ENCODE results near the gene LTBP1.

LTBP1 gene

DNA sequence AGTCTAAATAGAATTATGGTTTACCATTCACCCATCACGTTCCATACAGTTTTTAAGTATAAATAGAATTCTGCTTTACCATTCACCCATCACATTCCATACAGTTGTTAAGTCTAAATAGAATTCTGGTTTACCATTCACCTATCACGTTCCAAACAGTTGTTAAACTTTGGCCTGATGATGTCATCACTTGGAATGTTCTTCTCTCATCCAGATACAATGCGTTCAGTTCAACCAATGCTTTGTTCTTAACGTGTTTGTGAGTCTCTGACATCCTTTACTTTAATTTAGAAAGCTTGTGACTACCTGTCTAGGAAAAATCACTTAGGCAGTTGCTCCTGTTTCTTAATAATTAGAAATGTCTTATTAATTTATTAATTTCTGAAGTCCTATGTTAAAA, 293.4 kb downstream of the LTBP1 start:
- no peak overlapping the region for H3K18ac ChIP-seq (ENCODE audit: low read length)
- no peaks in the 10 kb centered on the region for H3K79me2 ChIP-seq (ENCODE audit: control insufficient read depth, insufficient read depth, low read length, poor library complexity)
- no peak overlapping the region for H2BK120ac ChIP-seq (ENCODE audit: insufficient read depth, low read length, poor library complexity)
- no peaks in the 10 kb centered on the region for H3K9me3 ChIP-seq (ENCODE audit: insufficient read depth, low read depth, low read length)
- no peak overlapping the region for H3K27ac ChIP-seq (ENCODE audit: low read depth, low read length)
- H4K91ac ChIP-seq (ENCODE audit: low read depth, low read length): no peak overlapping the region
- H2BK12ac ChIP-seq (ENCODE audit: low read length): no peak overlapping the region
- H2AK5ac ChIP-seq (ENCODE audit: low read length): no peak overlapping the region
- H3K14ac ChIP-seq (ENCODE audit: low read length): no peak overlapping the region
- no peaks in the 10 kb centered on the region for H3K36me3 ChIP-seq (ENCODE audit: control insufficient read depth in 1 of 2, insufficient read depth in 2 of 2, low read length in 2 of 2)
- H4K12ac ChIP-seq (ENCODE audit: low read depth, low read length): no peak overlapping the region
- H3K4me3 ChIP-seq (ENCODE audit: low read depth, low read length): no peak overlapping the region
- no peak overlapping the region for H3K4me2 ChIP-seq (ENCODE audit: low read length)
- no peaks in the 10 kb centered on the region for H3K27me3 ChIP-seq (ENCODE audit: insufficient read depth, low read length)
- H3K4me1 ChIP-seq (ENCODE audit: control insufficient read depth in 1 of 2, insufficient read depth in 2 of 2, low read length in 2 of 2): no peaks in the 10 kb centered on the region
- no peaks in the 10 kb centered on the region for H3K79me1 ChIP-seq (ENCODE audit: low read length)
- no peak overlapping the region for H3K4ac ChIP-seq (ENCODE audit: low read depth, low read length)
- WGBS (ENCODE audit: extremely low coverage, insufficient coverage, insufficient read length): no CpG with 5 or more reads among the region's 4 CpGs
- no peak overlapping the region for H2BK5ac ChIP-seq (ENCODE audit: low read depth, low read length, poor library complexity)
- no peak overlapping the region for H3K23ac ChIP-seq (ENCODE audit: low read length)
- no peak overlapping the region for H4K8ac ChIP-seq (ENCODE audit: low read depth, low read length)
- no peak overlapping the region for H3K9ac ChIP-seq (ENCODE audit: low read length)
- DNase-seq: peak; percentile 54 to 93
- H2AFZ ChIP-seq (ENCODE audit: insufficient read depth, low read length, poor library complexity): no peak overlapping the region

DNA sequence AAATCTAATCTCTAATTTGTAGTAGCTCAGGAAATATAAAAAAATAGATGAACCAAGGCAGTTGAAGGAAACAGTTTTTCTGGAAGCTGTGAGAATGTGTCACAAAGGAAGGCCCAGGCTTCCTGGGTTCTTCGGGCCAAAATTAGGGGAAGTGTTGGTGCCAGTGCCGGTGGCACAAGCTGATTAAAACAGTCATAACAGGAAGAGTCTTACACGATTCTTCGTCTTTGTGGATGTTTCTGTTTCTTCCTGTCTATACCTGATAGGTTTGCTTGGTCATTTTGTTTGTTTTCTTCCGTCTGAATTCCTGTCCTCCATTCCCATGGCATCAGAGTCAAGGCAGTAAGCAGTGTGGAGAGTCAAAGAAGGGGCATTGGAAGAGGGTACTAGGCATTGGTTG, 294.3 kb downstream of the LTBP1 start:
- Histone ChIP-seq H3K27ac (ENCODE audit: low read depth, low read length) (no peak overlapping the region), H2AK5ac (ENCODE audit: low read length) (no peak overlapping the region), H2BK12ac (ENCODE audit: low read length) (no peak overlapping the region), H3K4ac (ENCODE audit: low read depth, low read length) (no peak overlapping the region), H2AFZ (ENCODE audit: insufficient read depth, low read length, poor library complexity) (no peak overlapping the region), H3K14ac (ENCODE audit: low read length) (no peak overlapping the region), H4K12ac (ENCODE audit: low read depth, low read length) (no peak overlapping the region), H3K4me3 (ENCODE audit: low read depth, low read length) (no peak overlapping the region), H3K79me1 (ENCODE audit: low read length) (no peaks in the 10 kb centered on the region), H3K79me2 (ENCODE audit: control insufficient read depth, insufficient read depth, low read length, poor library complexity) (no peaks in the 10 kb centered on the region), H3K23ac (ENCODE audit: low read length) (no peak overlapping the region), H2BK120ac (ENCODE audit: insufficient read depth, low read length, poor library complexity) (no peak overlapping the region), H4K8ac (ENCODE audit: low read depth, low read length) (no peak overlapping the region), H3K36me3 (ENCODE audit: control insufficient read depth in 1 of 2, insufficient read depth in 2 of 2, low read length in 2 of 2) (no peaks in the 10 kb centered on the region), H3K4me2 (ENCODE audit: low read length) (no peak overlapping the region), H3K27me3 (ENCODE audit: insufficient read depth, low read length) (no peaks in the 10 kb centered on the region), H3K9me3 (ENCODE audit: insufficient read depth, low read depth, low read length) (no peaks in the 10 kb centered on the region), H3K9ac (ENCODE audit: low read length) (no peak overlapping the region), H4K91ac (ENCODE audit: low read depth, low read length) (no peak overlapping the region), H3K18ac (ENCODE audit: low read length) (no peak overlapping the region), H2BK5ac (ENCODE audit: low read depth, low read length, poor library complexity) (no peak overlapping the region), H3K4me1 (ENCODE audit: control insufficient read depth in 1 of 2, insufficient read depth in 2 of 2, low read length in 2 of 2) (no peaks in the 10 kb centered on the region)
- no peak for DNase-seq
- WGBS (ENCODE audit: extremely low coverage, insufficient coverage, insufficient read length): no CpG with 5 or more reads among the region's 5 CpGs

DNA sequence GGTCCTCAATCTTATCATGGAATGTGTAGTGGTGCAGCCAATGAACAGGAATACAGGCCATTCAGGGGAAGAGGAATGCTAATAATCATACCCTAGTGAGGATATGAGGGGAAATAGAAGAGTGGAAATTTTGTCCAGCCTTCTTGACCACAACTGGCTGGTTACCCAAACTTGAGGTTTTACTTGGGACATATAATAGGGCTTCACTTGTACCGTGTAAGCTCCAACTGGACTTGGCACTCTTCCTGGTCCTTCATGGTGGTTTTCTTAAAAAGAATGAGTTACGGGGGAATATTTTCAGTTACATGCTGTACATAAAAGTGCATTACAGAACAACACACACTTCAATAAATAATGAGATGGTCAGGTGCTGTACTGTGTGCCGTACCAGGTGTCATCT, 294.8 kb downstream of the LTBP1 start:
- no peak overlapping the region for H3K23ac ChIP-seq (ENCODE audit: low read length)
- no peak overlapping the region for H3K4me2 ChIP-seq (ENCODE audit: low read length)
- no peak for DNase-seq
- no peak overlapping the region for H3K27ac ChIP-seq (ENCODE audit: low read depth, low read length)
- H3K36me3 ChIP-seq (ENCODE audit: control insufficient read depth in 1 of 2, insufficient read depth in 2 of 2, low read length in 2 of 2): no peaks in the 10 kb centered on the region
- H3K79me2 ChIP-seq (ENCODE audit: control insufficient read depth, insufficient read depth, low read length, poor library complexity): no peaks in the 10 kb centered on the region
- no peak overlapping the region for H3K4me3 ChIP-seq (ENCODE audit: low read depth, low read length)
- H3K79me1 ChIP-seq (ENCODE audit: low read length): no peaks in the 10 kb centered on the region
- H3K27me3 ChIP-seq (ENCODE audit: insufficient read depth, low read length): no peaks in the 10 kb centered on the region
- no peak overlapping the region for H2AK5ac ChIP-seq (ENCODE audit: low read length)
- H3K4ac ChIP-seq (ENCODE audit: low read depth, low read length): no peak overlapping the region
- no peak overlapping the region for H4K91ac ChIP-seq (ENCODE audit: low read depth, low read length)
- no peak overlapping the region for H3K18ac ChIP-seq (ENCODE audit: low read length)
- H2BK120ac ChIP-seq (ENCODE audit: insufficient read depth, low read length, poor library complexity): no peak overlapping the region
- no CpG with 5 or more reads among the region's 3 CpGs for WGBS (ENCODE audit: extremely low coverage, insufficient coverage, insufficient read length)
- H3K14ac ChIP-seq (ENCODE audit: low read length): no peak overlapping the region
- H3K4me1 ChIP-seq (ENCODE audit: control insufficient read depth in 1 of 2, insufficient read depth in 2 of 2, low read length in 2 of 2): no peaks in the 10 kb centered on the region
- H2BK5ac ChIP-seq (ENCODE audit: low read depth, low read length, poor library complexity): no peak overlapping the region
- H3K9me3 ChIP-seq (ENCODE audit: insufficient read depth, low read depth, low read length): no peaks in the 10 kb centered on the region
- no peak overlapping the region for H4K12ac ChIP-seq (ENCODE audit: low read depth, low read length)
- no peak overlapping the region for H3K9ac ChIP-seq (ENCODE audit: low read length)
- H2BK12ac ChIP-seq (ENCODE audit: low read length): no peak overlapping the region
- no peak overlapping the region for H4K8ac ChIP-seq (ENCODE audit: low read depth, low read length)
- no peak overlapping the region for H2AFZ ChIP-seq (ENCODE audit: insufficient read depth, low read length, poor library complexity)

DNA sequence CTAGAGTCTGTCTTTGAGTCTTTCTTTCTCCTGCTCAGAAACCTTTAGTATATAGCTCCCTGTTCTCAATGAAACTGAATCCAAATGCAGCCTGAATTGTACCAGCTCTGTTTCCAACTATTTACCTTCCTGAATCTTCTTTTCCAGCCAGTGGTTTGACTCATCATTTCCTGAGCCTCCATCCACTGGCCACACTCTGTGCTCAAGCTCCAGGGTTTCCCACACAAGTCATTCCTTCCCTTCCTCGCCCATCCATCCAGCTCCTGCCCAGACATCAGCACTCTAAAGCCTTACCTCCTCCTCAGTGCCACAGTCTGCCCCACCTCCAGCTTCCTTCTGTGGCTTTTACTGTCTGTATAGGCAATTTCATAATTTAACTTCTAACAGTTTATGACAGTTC, 296.1 kb downstream of the LTBP1 start:
- Histone ChIP-seq H3K9me3 (ENCODE audit: insufficient read depth, low read depth, low read length) (no peaks in the 10 kb centered on the region), H2BK5ac (ENCODE audit: low read depth, low read length, poor library complexity) (no peak overlapping the region), H3K9ac (ENCODE audit: low read length) (no peak overlapping the region), H3K36me3 (ENCODE audit: control insufficient read depth in 1 of 2, insufficient read depth in 2 of 2, low read length in 2 of 2) (no peaks in the 10 kb centered on the region), H3K14ac (ENCODE audit: low read length) (no peak overlapping the region), H3K4ac (ENCODE audit: low read depth, low read length) (no peak overlapping the region), H4K91ac (ENCODE audit: low read depth, low read length) (no peak overlapping the region), H3K27me3 (ENCODE audit: insufficient read depth, low read length) (no peaks in the 10 kb centered on the region), H3K18ac (ENCODE audit: low read length) (no peak overlapping the region), H3K4me3 (ENCODE audit: low read depth, low read length) (no peak overlapping the region), H3K23ac (ENCODE audit: low read length) (no peak overlapping the region), H2BK12ac (ENCODE audit: low read length) (no peak overlapping the region), H3K27ac (ENCODE audit: low read depth, low read length) (no peak overlapping the region), H4K8ac (ENCODE audit: low read depth, low read length) (no peak overlapping the region), H2AFZ (ENCODE audit: insufficient read depth, low read length, poor library complexity) (no peak overlapping the region), H2BK120ac (ENCODE audit: insufficient read depth, low read length, poor library complexity) (no peak overlapping the region), H2AK5ac (ENCODE audit: low read length) (no peak overlapping the region), H3K4me2 (ENCODE audit: low read length) (no peak overlapping the region), H3K79me2 (ENCODE audit: control insufficient read depth, insufficient read depth, low read length, poor library complexity) (no peaks in the 10 kb centered on the region), H3K4me1 (ENCODE audit: control insufficient read depth in 1 of 2, insufficient read depth in 2 of 2, low read length in 2 of 2) (no peaks in the 10 kb centered on the region), H4K12ac (ENCODE audit: low read depth, low read length) (no peak overlapping the region), H3K79me1 (ENCODE audit: low read length) (no peaks in the 10 kb centered on the region)
- DNase-seq: no peak
- no CpG with 5 or more reads among the region's 1 CpG for WGBS (ENCODE audit: extremely low coverage, insufficient coverage, insufficient read length)
